Activated CD8-positive, alpha-beta memory T cell treated with anti-CD3 and anti-CD28 coated beads, Interleukin-2, amount 50 U/mL, for 24 hours (primary cell): Measurements from ENCODE around the gene TBC1D9B.

Experiments used
- DNase-seq: peaks from one replicate; pipeline ENCODE4 v3.0.0-alpha.2; 2020; ENCODE audit errors: extremely low read depth

The TBC1D9B gene

DNA sequence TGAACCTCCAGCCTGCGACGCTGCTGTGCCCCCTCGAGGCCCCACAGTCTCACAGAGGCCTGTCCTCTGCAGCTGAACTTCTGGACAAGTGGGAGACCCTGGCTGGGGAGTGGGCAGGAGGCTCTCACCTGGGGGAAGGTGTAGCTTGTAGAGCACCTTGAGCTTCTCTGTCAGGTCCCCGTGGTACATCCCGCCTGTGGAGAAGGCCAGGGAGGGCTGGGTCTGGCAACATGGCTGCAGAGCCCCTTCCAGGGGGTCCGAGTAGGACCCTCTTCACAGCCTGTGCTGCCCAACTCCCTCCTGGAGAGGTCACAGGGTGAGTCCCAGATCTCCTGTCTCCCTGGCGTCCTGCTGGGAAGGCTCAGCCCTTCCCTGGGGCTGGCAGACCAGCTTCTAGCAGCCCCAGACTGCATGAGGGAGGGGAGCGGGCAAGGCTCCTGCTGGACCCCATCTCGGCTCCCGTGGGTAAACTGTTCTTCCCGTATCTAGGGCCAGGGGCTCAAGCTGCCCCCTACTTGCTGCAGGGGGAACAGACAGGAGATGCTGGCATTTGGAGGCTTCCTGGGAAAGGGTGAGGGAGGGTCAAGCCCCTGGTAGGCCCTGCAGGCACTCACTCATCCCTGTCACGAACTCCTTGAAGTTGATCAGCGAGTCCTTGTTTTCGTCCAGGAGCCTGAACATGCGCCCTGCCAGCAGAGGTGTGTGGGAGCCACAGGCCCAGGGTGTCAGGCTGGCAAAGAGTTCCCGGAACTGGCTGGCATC, 37.9 kb downstream of the TBC1D9B start:
- no peak for DNase-seq

- DNase-seq = no peak
These were observed 38.6 kb downstream of the TBC1D9B start for GRCh38 chr5:179869101-179869500.

DNA sequence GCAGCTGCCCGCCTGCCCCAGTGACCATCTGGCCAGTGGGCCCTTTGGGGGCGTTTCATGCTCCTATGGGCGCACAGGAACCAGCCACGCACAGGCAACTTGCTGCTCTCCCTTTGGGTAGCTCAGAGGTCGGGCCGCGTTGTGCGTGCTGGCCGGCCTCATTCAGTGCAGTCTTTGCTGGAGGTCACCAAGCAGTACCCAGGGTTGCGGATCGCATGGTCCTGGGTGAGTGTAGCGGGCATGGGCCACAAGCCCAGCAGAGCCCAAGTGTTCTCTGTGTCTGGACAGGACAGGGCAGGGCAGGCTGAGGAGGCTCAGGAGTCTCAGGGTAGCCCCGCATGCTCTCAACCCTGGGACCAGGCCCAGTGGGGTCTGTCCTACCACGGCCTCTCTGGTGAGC, 39.2 kb downstream of the TBC1D9B start:
- DNase-seq = no peak

DNA sequence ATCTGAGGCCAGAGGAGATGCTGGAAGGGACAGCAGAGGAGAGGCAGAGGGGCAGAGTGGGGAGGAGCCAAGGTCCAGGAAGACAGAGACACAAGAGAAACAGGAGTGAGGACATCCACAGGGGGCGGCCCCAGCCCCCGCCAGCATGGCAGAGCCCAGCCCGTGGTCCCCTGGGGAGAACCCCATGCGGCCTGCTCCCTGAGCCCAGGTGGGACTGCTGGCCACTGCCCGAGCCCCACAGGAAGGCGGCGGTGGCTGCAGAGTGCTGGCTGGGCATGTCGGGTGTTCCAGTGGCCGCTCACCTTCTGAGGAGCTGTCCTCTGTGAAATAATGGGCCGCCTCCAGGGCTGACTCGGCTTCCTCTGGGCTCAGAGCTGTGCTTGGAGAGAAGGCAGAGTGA, 40.2 kb downstream of the TBC1D9B start:
- no peak for DNase-seq

DNA sequence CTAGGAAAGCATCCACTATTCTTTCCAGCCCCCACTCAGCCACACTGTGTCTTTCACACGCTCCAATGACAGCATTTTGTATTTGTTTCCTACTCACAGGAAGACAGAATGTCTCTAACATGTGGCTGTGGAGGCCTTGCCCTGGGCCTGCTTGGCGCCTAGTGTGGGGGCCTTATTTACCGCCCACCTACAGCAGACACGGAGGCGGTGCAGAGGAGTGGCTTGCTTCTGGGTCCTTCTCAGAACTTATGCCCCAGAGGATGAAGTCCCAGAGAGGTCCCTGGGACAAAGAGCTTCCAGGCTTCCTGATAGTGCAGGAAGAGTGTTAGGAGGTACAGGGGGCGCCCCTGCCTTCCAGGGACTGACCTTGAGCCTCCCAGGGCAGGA, 40.6 kb downstream of the TBC1D9B start:
- DNase-seq = no peak

- no peak for DNase-seq
These were observed 41.2 kb downstream of the TBC1D9B start for GRCh38 chr5:179866241-179867078.

DNA sequence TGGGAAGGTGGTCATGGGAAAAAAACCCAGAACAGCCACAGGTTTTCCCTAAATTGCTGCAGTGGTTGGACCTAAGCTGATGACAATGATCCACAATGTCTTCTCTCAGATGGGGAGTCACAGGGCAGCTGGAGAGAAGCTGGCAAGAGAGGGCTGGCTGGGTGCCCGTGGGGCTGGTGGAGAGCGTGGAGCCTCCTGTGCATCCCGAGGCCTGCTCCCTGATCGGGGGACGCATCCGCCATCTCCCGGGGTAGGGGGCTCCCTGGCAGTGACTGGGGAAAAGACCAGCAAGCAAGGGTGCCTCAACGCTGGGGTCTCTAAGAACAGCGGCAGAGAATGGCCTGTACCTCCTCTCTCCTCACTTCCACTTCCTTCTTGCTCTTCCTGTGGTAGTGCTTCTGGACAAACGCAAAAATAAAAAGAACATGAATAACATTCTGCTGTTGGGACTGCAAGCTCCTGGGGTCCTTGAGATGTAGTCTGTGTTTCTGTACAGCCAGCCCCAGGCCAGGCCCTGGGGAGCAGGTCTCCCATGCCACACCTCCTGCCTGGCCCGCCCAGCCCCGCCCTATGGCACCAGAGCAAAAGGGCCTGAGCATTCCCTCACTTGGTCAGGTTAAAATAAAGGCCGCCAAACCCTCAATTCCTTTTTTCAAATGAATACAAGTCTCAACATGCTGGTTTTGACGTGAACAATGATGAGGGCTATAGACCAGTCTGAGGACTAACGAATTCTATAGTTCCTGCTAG, 42.0 kb downstream of the TBC1D9B start:
- DNase-seq = no peak

GRCh38 chr5:179864686-179865085, 43.0 kb downstream of the TBC1D9B start:
- no peak for DNase-seq

GRCh38 chr5:179863449-179864085, 44.1 kb downstream of the TBC1D9B start:
- no peak for DNase-seq

DNA sequence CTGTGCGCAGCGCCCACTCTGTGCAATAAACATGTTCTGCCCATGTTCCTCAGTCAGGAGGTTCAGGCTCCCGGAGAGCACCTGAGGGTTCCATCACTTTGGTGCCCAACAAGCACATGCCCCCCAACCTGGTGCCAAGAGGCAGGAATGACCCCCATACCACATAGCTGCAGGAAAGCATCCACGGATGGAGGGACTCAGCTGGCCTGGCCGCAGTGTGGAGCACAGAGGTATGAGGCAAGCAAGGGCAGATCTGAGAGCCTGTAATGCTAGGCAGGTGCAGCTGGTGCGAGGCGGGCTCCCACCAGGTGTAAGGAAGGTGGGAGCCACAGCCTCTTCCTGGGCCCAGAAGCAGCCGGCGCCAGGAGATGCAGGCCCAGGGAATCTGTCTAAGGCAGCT, 44.8 kb downstream of the TBC1D9B start:
- no peak for DNase-seq

- DNase-seq = no peak
These were observed 45.4 kb downstream of the TBC1D9B start for GRCh38 chr5:179862296-179862695.

DNA sequence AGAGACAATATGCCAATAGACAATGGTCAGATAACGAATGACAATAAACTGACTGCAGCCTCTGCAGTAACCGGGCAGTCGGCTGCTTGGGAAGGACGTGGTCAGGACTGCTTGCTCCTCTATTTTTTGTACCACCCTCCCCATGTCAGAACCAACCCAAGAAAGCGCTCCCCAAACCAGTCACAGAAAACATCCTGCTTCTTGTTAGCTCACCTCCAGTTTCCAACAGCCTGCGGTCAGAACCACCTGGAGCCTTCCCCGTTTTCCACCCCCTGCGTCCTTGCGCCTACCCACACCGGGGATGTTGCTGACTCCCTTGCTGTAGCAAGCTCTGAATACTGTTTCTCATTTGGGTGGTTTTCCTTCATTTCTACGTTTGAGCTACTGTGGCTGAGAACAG, 47.4 kb downstream of the TBC1D9B start:
- DNase-seq = no peak

- DNase-seq = peak; percentile 86
These were observed 48.9 kb downstream of the TBC1D9B start, which contains the start of gene MRNIP for GRCh38 chr5:179858586-179859427. MRNIP (minus strand) TSS chr5:179858817; CDS start chr5:179858796, 21 bp downstream.

DNA sequence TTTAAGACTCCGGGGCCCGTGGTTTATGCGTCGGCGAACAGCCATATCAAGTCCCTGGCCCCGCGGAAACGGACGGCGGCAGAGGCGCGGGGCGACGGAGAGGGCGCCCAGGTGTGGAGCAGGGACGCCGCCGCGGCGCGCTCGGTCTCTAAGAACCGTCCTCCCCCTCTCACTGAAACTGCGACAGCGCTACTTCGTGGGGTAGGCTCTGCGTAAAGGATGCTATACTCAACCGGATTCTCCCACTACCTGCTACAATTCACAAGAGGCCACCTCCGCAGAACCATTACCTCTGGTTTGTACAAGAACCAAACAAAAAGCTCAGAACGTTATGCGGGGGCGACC, 49.5 kb downstream of the TBC1D9B start:
- peak; percentile 19 for DNase-seq

DNA sequence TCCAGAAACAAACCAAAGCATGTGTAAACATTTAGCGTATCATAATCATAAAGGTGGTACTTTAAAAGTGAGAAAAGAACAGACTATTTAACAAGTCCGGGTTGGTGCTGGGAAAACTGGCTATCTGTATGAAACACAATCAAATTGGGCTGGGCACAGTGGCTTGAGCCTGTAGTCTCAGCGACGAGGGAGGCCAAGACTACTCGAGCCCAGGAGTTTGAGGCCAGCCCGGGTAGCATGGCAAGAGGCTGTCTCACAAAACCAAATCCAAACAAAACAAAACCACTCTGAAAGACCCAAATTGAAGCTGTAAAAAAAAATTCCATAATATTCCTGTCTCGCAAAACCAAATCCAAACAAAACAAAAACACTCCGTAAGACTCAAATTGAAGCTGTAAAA, 53.3 kb downstream of the TBC1D9B start:
- no peak for DNase-seq

GRCh38 chr5:179852993-179853547, 54.6 kb downstream of the TBC1D9B start:
- DNase-seq = no peak

DNA sequence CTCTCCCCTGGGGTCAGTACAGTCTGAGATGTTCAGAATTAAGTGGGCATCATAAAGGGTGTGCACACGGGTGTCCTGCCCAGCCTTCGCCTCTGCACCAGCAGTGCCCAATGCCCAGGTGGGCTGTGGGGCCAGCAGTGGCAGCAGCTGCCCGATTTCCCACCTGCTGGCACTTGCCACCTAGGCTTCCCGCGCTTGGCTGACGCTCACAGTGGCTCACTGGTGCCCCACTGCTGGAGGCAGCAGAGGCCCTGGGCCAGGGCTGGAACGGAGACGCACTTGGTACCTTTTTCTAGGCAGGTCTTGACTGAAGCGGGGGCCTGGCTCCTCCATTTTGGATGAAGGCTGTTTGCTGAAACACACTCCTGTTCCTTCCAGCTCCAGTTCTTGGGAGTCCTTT, 66.1 kb downstream of the TBC1D9B start:
- DNase-seq = no peak

DNA sequence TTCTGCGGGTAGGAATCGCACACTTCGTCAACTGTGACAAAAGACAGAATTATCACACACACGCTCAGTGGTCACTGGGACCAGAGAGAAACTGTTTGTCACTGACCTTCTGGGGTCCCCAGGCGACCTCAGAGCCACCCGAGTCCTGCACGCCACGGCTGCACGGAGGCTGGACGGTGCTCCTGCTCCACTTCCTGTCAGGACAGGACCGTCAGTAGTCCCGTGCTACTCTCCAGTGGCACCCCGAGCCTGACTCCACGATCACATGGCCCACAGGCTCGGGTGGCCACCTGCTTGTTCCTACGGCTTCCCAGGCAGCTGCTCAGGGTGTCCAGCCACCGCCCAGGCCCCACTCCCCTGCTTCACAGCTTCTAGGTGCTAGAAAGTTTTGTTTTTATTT, 66.9 kb downstream of the TBC1D9B start:
- no peak for DNase-seq

DNA sequence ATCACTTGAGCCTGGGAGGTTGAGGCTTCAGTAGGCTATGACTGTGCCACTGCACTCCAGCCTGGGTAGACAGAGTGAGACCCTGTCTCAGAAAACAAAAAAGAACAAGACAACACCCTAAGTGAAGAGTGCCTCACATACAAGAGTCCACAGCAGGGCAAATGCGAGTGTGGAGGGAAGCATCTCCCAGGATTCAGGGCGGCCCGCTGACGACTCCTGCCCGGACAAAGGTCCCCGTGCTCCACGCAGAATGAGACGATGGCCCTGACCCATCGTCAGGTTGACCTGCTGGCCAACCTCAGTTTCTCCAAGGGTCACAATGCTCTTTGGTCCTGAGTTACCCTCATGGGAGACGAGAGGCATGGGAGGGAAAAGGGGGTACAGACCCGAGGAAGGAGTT, 67.4 kb downstream of the TBC1D9B start:
- DNase-seq = no peak

GRCh38 chr5:179839328-179840256, 68.1 kb downstream of the TBC1D9B start:
- no peak for DNase-seq
